HFFc6 (cell line): ENCODE measurements around the gene SAMM50. TPM values are rescaled to one million over a fixed set of nuclear protein-coding genes. Genes with fewer than 3 reads are reported as not detected.
A peak's percentile ranks its signal among the peaks of the same experiment; 100 is the strongest.

Source experiments
- DNase-seq: peaks from one replicate; pipeline ENCODE4 v3.0.0-alpha.2; 2018
- H3K27ac Mint-ChIP-seq: 2 replicates; pipeline ENCODE4 v1.8.0; 2020; ENCODE audit warnings: mild to moderate bottlenecking, mixed read lengths
- H3K27me3 Mint-ChIP-seq: 2 replicates; pipeline ENCODE4 v1.8.0; 2021; ENCODE audit warnings: mild to moderate bottlenecking, moderate library complexity, mixed read lengths; ENCODE audit not compliant: insufficient read depth
- H3K36me3 Mint-ChIP-seq: 2 replicates; pipeline ENCODE4 v1.8.0; 2021; ENCODE audit warnings: low read depth, mixed read lengths
- H3K4me1 Mint-ChIP-seq: 2 replicates; pipeline ENCODE4 v1.8.0; 2020; ENCODE audit warnings: low read depth, mixed read lengths
- H3K4me3 Mint-ChIP-seq: 2 replicates; pipeline ENCODE4 v1.8.0; 2020; ENCODE audit warnings: mild to moderate bottlenecking, moderate library complexity, mixed read lengths
- H3K9me3 Mint-ChIP-seq: 2 replicates; pipeline ENCODE4 v1.8.0; 2020; ENCODE audit warnings: mild to moderate bottlenecking, mixed read lengths
- CTCF ChIP-seq: fragments of 200-600 bp; sonication (generic); IDR thresholded peaks from 2 replicates; pipeline ENCODE4 v1.5.0; 2021; ENCODE audit warnings: antibody characterized with exemption, mild to moderate bottlenecking
- total RNA-seq, 6 experiments: library from RNA; stranded (reverse); fragmentation: NEBNext Ultra II Directional; extraction: Animal tissue kit (Norgen Biotek cat#: 25700); gene quantifications; 2 replicates in 1 of 6; 3 replicates in 5 of 6; pipeline ENCODE4 v1.2.3, GENCODE V29; 2021

Gene SAMM50
- total RNA-seq, 6 experiments from 2014 or later, result 51.6 to 57.2 (median 53.3) TPM

DNA sequence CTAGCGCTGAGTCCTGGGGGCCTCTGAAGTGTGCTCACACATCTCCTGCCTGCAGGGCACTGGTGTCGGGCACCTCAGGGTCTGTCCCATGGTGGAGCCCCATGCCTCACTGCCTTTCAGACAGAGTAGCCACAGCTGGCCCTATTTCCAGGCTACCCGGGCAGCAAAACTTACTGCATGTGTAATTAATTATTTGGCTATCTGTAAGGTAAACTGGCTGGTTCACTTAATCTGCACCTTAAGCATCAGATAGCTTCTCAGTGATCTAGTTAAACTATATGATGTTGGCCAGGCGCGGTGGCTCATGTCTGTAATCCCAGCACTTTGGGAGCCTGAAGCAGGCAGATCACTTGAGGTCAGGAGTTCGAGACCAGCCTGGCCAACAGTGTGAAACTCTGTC is 26.3 kb upstream of the SAMM50 start:
- no peaks in the 10 kb centered on the region for H3K9me3 Mint-ChIP-seq
- no peak for TF ChIP-seq CTCF
- peaks cover 13% of the 10 kb centered on the region; the same call in 1 of the 2 replicates for H3K4me1 Mint-ChIP-seq
- H3K27ac Mint-ChIP-seq, result no peak overlapping the region
- no peaks in the 10 kb centered on the region; the same call in 1 of the 2 replicates for H3K36me3 Mint-ChIP-seq
- H3K27me3 Mint-ChIP-seq, result peaks cover 2% of the 10 kb centered on the region
- DNase-seq, result no peak
- H3K4me3 Mint-ChIP-seq, result no peak overlapping the region

DNA sequence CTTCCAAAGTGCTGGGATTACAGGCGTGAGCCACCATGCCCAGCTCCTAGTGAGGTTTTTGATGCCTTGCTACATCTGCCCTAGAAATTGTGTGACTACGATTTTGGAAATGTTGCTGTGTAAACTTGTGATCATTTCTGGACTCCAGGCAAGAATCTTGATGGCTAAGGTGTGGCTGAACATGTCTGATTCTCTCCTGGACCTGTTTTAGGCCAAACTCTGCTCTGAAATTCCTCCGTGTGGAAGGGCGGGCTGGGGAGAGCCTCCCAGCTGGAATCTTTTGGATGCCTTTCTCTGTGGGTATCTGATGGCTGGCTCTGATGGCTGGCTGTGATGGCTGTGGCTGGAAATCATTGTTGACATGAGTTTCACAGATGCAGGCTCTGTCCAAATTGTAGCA is 23.5 kb upstream of the SAMM50 start:
- no peaks in the 10 kb centered on the region for H3K9me3 Mint-ChIP-seq
- H3K4me3 Mint-ChIP-seq, result no peak overlapping the region
- no peaks in the 10 kb centered on the region for H3K4me1 Mint-ChIP-seq
- H3K27ac Mint-ChIP-seq, result no peak overlapping the region
- TF ChIP-seq CTCF, result no peak
- H3K36me3 Mint-ChIP-seq, result no peaks in the 10 kb centered on the region; the same call in 1 of the 2 replicates
- DNase-seq, result no peak
- H3K27me3 Mint-ChIP-seq, result peaks cover 2% of the 10 kb centered on the region

DNA sequence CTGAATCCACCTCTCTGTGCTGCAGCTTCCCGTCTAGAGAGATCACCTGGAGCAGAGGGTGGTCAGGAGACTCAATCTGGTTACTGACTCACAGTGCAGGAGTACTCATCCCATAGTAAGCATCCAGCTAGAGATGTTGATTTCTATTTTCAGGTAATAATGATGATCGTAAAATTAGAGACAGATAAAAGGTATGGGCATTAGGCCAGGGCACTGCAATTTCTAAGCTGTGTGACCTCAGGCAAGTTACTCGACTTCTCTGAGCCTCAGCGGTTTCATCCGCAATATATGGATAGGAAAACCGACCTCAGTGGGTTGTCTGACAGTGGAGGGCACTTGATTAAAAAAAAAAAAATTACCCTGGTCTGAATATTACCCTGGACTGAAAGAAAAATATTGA is 13.8 kb upstream of the SAMM50 start:
- peaks cover 10% of the 10 kb centered on the region for H3K9me3 Mint-ChIP-seq
- H3K27ac Mint-ChIP-seq, result no peak overlapping the region
- no peak overlapping the region for H3K4me3 Mint-ChIP-seq
- H3K4me1 Mint-ChIP-seq, result no peaks in the 10 kb centered on the region
- DNase-seq, result no peak
- no peak for TF ChIP-seq CTCF
- H3K36me3 Mint-ChIP-seq, result peaks cover 45% of the 10 kb centered on the region
- H3K27me3 Mint-ChIP-seq, result no peaks in the 10 kb centered on the region; the same call in 1 of the 2 replicates

DNA sequence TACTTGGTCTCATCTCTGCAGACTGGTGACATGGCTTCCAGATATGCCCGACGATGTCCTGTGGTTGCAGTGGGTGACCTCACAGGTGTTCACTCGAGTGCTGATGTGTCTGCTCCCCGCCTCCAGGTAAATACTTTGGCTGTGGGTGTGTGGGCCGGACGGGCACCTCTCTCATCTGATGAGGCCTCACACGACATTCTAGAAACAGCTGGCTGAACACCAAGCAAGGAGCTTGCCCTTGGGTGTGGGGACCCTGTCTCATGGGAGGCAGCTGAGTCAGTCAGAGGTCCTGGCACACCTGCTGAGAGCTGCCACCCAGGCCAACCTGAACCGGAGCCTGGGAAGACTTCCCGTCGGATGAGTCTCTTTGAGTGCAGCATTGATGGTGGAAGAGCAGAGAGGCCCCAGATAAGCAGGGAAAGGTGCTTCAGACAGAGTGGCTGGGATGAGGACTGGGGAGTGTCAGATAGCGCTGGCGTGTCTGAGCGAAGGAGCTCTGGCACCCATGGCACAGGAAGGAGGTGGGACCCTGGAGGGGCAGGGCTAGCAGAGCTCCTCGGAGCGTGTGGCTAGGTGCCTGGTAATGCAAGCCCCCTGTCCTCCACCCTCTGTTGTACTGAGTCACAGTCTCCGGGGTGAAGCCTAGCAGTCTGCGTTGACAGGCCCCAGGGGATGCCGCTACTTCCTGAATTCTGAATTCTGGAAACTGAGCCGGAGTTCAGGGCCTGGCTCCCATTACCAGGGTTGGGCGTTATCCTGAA is 10.4 kb upstream of the SAMM50 start:
- DNase-seq, result no peak
- Mint-ChIP-seq H3K27me3 (no peaks in the 10 kb centered on the region; the same call in none of the 2 replicates), H3K4me3 (no peak overlapping the region), H3K36me3 (peaks cover 31% of the 10 kb centered on the region), H3K9me3 (peaks cover 10% of the 10 kb centered on the region), H3K27ac (no peak overlapping the region), H3K4me1 (no peaks in the 10 kb centered on the region)
- no peak for TF ChIP-seq CTCF

- DNase-seq, result peak; percentile 61
- H3K27ac Mint-ChIP-seq, result peak overlapping the region; percentile 11; the same call in 1 of the 2 replicates
- H3K27me3 Mint-ChIP-seq, result no peaks in the 10 kb centered on the region; the same call in none of the 2 replicates
- no peak overlapping the region for H3K4me3 Mint-ChIP-seq
- H3K4me1 Mint-ChIP-seq, result no peaks in the 10 kb centered on the region
- peak; percentile 87 for TF ChIP-seq CTCF
- peaks cover 31% of the 10 kb centered on the region for H3K36me3 Mint-ChIP-seq
- H3K9me3 Mint-ChIP-seq, result peaks cover 10% of the 10 kb centered on the region
Observed at GRCh38 chr22:43945632-43946383, 9.4 kb upstream of the SAMM50 start.
